Hematopoietic multipotent progenitor cell treated with erythropoietin and hydrocortisone succinate and interleukin-3 and kit ligand, for 8 days (in vitro differentiated cells): ENCODE data around the gene POLRMT.
A peak's percentile ranks its signal among the peaks of the same experiment; 100 is the strongest.

Experiments
- DNase-seq: peaks from one replicate; pipeline ENCODE4 v3.0.0-alpha.2; 2015

The POLRMT gene

GRCh38 chr19:662962-663681 lies 29.8 kb upstream of the POLRMT start, which contains the start of gene RNF126:
Gene RNF126 (minus strand): TSS chr19:663214. CDS start chr19:663121, 93 bp downstream.
- peak; percentile 89 for DNase-seq

GRCh38 chr19:662207-662961 lies 29.0 kb upstream of the POLRMT start:
- peak; percentile 64 for DNase-seq

- peak; percentile 69 for DNase-seq
Measured at GRCh38 chr19:661427-662196, 28.3 kb upstream of the POLRMT start.

- DNase-seq, result no peak
Measured at GRCh38 chr19:660793-661426, 27.6 kb upstream of the POLRMT start.

GRCh38 chr19:658916-659839 lies 25.8 kb upstream of the POLRMT start:
- no peak for DNase-seq

- DNase-seq, result no peak
Measured at GRCh38 chr19:658059-658839, 24.9 kb upstream of the POLRMT start.

GRCh38 chr19:657611-658010 lies 24.3 kb upstream of the POLRMT start:
- DNase-seq, result no peak

GRCh38 chr19:656751-657559 lies 23.6 kb upstream of the POLRMT start:
- no peak for DNase-seq

- no peak for DNase-seq
Measured at GRCh38 chr19:655691-656090, 22.4 kb upstream of the POLRMT start.

- DNase-seq, result no peak
Measured at GRCh38 chr19:653425-653824, 20.1 kb upstream of the POLRMT start.

- no peak for DNase-seq
Measured at GRCh38 chr19:652467-653389, 19.4 kb upstream of the POLRMT start.

GRCh38 chr19:651991-652390 lies 18.7 kb upstream of the POLRMT start:
- no peak for DNase-seq

GRCh38 chr19:651114-651818 lies 17.9 kb upstream of the POLRMT start:
- DNase-seq, result no peak

GRCh38 chr19:650121-650520 lies 16.8 kb upstream of the POLRMT start:
- DNase-seq, result no peak

GRCh38 chr19:648904-649801 lies 15.8 kb upstream of the POLRMT start:
- DNase-seq, result no peak

GRCh38 chr19:648305-648704 lies 15.0 kb upstream of the POLRMT start:
- no peak for DNase-seq

GRCh38 chr19:647566-648284 lies 14.4 kb upstream of the POLRMT start:
- DNase-seq, result no peak
